Central memory CD8-positive, alpha-beta T cell (primary cell): ENCODE results near the gene POLE.

Source experiments
- ATAC-seq: fragments of 150-1000 bp; cut with Tn5 transposase; replicated peaks from 2 replicates; pipeline ENCODE4 v1.10.0; 2022; ENCODE audit warnings: mild to moderate bottlenecking, moderate FRiP score, moderate number of reproducible peaks; ENCODE audit not compliant: poor library complexity, severe bottlenecking; ENCODE audit errors: extremely low read depth
- DNase-seq, 2 donors: peaks; one replicate each; pipeline ENCODE4 v3.0.0; 2021; ENCODE audit warnings: low spot score in 2 of 2
- H3K27ac Mint-ChIP-seq: one replicate; pipeline ENCODE4 v1.8.0; 2022; ENCODE audit warnings: low read depth, mild to moderate bottlenecking, moderate library complexity, mixed read lengths
- H3K27me3 Mint-ChIP-seq: one replicate; pipeline ENCODE4 v1.8.0; 2022; ENCODE audit warnings: mixed read lengths
- H3K36me3 Mint-ChIP-seq: one replicate; pipeline ENCODE4 v1.8.0; 2022; ENCODE audit warnings: mild to moderate bottlenecking, moderate library complexity, mixed read lengths; ENCODE audit not compliant: insufficient read depth
- H3K4me1 Mint-ChIP-seq: one replicate; pipeline ENCODE4 v1.8.0; 2022; ENCODE audit warnings: mixed read lengths
- H3K4me3 Mint-ChIP-seq: one replicate; pipeline ENCODE4 v1.8.0; 2022; ENCODE audit warnings: mild to moderate bottlenecking, moderate library complexity, mixed read lengths
- H3K9me3 Mint-ChIP-seq: one replicate; pipeline ENCODE4 v1.8.0; 2022; ENCODE audit warnings: mixed read lengths

The POLE gene

DNA sequence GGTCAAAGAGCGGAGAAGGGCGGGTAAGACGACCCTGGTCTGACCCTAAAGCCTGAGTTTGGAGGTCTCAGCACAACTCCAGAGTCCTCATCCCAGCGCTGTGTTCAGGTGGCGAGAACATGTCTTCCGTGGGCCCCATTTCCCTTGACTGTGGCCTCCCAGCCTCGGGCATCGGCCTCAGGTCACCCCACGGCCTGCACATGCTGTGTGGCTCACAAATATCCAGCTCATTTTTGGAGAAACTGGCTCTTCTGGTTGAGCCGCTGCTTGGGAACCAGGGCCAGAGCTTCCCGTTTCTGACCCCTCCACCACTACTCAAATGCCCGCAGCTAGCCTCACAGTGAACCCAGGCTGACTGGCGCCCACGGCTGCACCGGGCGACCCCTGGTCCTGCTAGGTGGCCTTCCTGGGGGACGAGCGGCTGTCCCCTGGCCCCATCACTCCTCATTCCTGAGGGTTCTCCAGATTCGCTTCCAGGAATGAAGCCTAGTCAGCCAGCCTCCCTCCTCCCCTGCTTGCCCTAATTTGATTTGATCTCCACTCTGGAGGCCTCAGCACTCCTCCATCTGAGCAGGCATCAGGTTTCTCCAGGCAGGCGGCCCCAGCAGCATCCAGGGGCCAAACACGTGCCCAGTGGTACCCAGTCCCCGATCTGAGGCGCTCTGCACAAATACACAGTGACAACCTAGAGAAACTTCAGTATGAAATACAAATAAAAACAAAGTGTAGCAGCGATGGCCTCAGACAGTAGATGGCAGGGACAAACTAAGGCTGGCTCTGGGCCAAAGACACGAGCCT, 63.9 kb downstream of the POLE start:
- H3K36me3 Mint-ChIP-seq: peaks cover 10% of the 10 kb centered on the region
- peaks cover 2% of the 10 kb centered on the region for H3K27me3 Mint-ChIP-seq
- no peak overlapping the region for H3K4me3 Mint-ChIP-seq
- peak overlapping the region; percentile 76 for H3K27ac Mint-ChIP-seq
- DNase-seq: no peak
- no peaks in the 10 kb centered on the region for H3K9me3 Mint-ChIP-seq
- ATAC-seq: no peak
- peaks cover 3% of the 10 kb centered on the region for H3K4me1 Mint-ChIP-seq

DNA sequence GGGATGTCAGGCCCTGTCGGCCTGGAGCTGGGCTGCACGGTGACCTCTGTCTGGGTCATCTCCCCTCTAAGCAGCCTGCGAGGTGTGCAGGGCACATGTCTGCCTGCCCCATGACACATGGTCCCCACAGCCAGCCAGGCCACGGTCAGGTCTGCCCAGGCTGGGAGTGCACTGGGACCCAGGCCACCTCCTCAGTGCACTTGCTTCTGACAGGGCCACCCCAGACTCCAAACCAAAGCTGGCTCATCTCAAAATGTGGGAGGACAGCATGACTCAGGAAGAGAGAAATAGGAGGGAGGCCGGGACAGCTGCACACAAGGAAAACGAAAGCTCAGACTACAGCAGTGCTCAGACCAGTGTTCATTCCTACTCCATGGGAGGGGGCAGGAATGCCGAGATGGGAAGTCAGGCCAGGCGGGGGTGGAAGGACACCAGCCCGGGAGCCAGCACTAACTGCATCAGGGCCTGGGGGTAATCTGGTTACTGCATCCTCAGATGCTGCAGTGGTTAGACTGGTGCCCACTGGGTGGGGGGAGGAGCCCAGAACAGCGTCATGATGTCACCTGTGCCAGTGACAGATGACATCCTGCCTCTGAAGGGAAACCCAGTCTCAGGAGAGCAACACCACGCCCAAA, 64.6 kb downstream of the POLE start:
- no peak for ATAC-seq
- no peak overlapping the region for H3K4me3 Mint-ChIP-seq
- no peak for DNase-seq
- no peaks in the 10 kb centered on the region for H3K9me3 Mint-ChIP-seq
- H3K36me3 Mint-ChIP-seq: peaks cover 10% of the 10 kb centered on the region
- peak overlapping the region; percentile 76 for H3K27ac Mint-ChIP-seq
- H3K27me3 Mint-ChIP-seq: peaks cover 9% of the 10 kb centered on the region
- peaks cover 8% of the 10 kb centered on the region for H3K4me1 Mint-ChIP-seq

DNA sequence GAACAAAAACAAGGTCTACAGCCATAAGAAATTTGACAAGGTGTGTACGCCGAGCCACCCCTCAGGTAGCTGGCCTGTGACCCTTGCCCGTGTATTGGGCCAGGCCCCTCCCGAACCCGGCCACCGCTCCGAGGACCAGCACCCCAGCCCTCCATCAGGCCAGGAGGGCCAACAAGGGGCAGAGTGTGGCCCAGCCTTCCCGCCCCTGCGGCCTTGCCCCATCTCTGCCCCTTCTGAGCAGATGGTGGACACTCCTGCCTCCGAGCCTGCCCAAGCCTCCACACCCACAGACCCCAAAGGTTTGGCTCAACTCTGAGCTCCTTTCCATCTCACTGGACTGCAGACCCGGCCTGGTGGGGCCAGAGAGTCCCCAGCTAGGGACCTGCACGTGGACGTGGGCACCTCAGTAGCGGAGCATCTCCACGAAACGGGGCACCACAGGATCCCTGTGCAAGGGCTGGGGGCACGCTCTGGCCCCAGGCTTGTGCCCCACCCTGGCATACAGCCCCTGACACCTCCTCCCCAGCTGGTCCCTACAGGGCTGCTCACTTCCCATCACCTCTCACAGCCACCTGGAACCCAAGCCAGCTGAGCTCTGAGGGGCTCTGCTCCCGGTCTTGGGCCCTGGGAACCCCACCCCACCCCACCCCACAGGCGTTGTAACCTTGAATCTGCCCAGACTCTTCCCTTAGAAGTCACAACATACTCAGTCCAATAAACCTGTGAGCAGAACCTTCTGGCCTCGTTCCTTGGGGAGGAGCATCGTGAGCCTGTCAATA, 65.3 kb downstream of the POLE start:
- Mint-ChIP-seq H3K36me3 (peaks cover 10% of the 10 kb centered on the region), H3K27me3 (peaks cover 16% of the 10 kb centered on the region), H3K4me3 (no peak overlapping the region), H3K4me1 (peaks cover 10% of the 10 kb centered on the region), H3K9me3 (no peaks in the 10 kb centered on the region), H3K27ac (peak overlapping the region; percentile 76)
- DNase-seq (no peak), ATAC-seq (no peak)

DNA sequence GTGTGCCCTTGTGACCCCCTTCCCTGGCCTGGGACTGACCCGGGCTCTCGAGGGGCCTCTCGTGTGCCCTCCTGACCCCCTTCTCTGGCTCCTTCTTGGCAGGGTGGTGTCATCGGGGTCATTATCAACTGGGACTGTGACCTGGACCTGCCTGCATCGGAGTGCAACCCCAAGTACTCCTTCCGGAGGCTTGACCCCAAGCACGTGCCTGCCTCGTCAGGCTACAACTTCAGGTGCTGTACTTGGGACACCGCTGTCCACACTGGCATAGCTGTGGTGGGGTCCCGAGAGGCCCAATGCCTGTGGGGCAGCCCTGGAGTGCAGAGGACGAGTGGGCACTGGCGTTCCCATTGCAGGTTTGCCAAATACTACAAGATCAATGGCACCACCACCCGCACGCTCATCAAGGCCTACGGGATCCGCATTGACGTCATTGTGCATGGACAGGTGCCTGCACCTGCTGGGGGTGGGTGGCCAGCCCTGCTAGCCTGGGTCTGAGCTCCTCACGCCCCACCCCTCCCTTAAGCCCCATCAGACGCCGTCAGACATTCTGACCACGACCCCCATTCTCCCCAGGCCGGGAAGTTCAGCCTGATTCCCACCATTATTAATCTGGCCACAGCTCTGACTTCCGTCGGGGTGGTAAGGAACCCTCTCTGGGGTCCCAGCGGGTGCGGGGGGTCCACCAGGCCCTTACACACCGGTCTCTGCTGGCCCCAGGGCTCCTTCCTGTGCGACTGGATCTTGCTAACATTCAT, 66.1 kb downstream of the POLE start:
- DNase-seq (no peak), ATAC-seq (no peak)
- Mint-ChIP-seq H3K27ac (no peak overlapping the region), H3K4me3 (no peak overlapping the region), H3K27me3 (peaks cover 23% of the 10 kb centered on the region), H3K36me3 (peaks cover 10% of the 10 kb centered on the region), H3K9me3 (no peaks in the 10 kb centered on the region), H3K4me1 (peaks cover 10% of the 10 kb centered on the region)

DNA sequence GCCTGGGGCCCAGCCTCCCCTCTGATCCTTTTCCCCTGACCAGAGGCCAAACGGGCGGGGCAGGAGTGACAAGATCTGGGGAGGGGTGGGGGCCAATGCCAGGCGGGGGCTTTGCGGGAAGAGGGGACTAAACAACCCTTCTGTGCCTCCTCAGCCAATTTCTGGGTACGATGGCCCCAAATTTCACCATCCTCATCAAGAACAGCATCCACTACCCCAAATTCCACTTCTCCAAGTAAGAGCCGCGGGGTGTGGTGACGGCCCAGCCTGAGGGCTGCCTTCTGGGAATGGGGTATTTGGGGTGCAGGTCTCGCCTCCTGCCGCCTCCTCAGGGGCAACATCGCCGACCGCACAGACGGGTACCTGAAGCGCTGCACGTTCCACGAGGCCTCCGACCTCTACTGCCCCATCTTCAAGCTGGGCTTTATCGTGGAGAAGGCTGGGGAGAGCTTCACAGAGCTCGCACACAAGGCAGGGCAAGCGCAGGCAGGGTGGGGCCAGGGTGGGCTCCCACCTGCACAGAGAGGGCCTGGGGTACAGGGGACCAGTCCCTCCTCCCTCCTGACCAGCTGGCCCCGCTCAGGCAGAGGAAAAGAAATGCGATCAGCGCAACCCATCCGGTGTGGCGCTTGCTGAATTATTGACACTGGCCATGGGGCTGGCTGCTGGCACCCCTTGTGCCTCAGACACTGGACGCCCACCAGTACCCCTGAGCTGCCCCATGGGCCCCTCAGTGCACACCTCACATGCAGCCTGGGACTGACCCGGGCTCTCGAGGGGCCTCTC, 66.8 kb downstream of the POLE start:
- no peak for DNase-seq
- H3K27ac Mint-ChIP-seq: no peak overlapping the region

DNA sequence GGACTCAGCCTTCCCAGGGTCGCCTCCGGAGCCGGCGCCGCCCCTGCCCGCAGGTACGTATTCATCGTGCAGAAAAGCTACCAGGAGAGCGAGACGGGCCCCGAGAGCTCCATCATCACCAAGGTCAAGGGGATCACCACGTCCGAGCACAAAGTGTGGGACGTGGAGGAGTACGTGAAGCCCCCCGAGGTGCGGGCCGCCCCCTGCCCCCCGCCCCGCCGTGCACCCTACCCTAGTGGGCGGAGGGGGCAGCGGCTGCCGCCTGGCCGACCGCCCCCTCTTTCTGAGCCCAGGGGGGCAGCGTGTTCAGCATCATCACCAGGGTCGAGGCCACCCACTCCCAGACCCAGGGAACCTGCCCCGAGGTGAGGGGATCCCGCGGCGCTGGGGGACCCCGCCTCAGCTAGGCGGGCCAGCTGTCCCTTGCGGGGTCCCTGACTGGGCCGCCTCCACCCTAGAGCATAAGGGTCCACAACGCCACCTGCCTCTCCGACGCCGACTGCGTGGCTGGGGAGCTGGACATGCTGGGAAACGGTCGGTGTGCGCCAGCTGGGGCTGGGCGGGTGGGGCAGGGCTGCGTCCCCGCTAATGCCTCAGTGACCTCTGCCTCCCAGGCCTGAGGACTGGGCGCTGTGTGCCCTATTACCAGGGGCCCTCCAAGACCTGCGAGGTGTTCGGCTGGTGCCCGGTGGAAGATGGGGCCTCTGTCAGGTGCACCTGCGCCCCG, 67.6 kb downstream of the POLE start:
- Mint-ChIP-seq H3K9me3 (no peaks in the 10 kb centered on the region), H3K36me3 (peaks cover 3% of the 10 kb centered on the region), H3K4me1 (peaks cover 20% of the 10 kb centered on the region), H3K4me3 (no peak overlapping the region), H3K27me3 (peaks cover 37% of the 10 kb centered on the region), H3K27ac (no peak overlapping the region)
- ATAC-seq: no peak
- no peak for DNase-seq

More for the DNA sequence above, 66.8 kb downstream of the POLE start:
- Mint-ChIP-seq H3K36me3 (peaks cover 6% of the 10 kb centered on the region), H3K9me3 (no peaks in the 10 kb centered on the region), H3K4me1 (peaks cover 15% of the 10 kb centered on the region), H3K27me3 (peaks cover 30% of the 10 kb centered on the region), H3K4me3 (no peak overlapping the region)
- no peak for ATAC-seq

DNA sequence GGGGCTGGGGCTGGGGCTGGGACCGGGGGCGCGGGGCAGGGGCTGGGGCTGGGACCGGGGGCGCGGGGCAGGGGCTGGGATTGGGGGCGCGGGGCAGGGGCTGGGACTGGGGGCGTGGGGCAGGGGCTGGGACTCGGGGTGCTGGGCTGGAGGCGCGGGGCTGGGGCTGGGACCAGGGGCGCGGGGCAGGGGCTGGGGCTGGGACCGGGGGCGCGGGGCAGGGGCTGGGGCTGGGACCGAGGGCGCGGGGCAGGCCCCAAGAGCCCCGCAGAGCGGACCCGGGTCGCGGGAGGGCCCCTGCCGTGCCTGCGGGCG, 68.1 kb downstream of the POLE start:
- peaks cover 3% of the 10 kb centered on the region for H3K36me3 Mint-ChIP-seq
- no peaks in the 10 kb centered on the region for H3K9me3 Mint-ChIP-seq
- no peak overlapping the region for H3K27ac Mint-ChIP-seq
- DNase-seq (no peak), ATAC-seq (no peak)
- H3K4me1 Mint-ChIP-seq: peaks cover 20% of the 10 kb centered on the region
- peaks cover 37% of the 10 kb centered on the region for H3K27me3 Mint-ChIP-seq
- H3K4me3 Mint-ChIP-seq: no peak overlapping the region

DNA sequence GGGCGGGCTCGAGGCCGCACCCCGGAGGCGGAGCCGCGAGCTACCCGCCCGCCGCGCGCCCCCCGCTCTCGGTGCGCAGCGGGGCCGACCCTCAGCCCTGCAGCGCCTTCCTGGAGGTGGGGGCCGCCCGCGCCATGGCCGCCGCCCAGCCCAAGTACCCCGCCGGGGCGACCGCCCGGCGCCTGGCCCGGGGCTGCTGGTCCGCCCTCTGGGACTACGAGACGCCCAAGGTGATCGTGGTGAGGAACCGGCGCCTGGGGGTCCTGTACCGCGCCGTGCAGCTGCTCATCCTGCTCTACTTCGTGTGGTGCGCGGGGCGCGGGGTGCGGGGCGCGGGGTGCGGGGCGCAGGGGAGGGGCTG, 68.5 kb downstream of the POLE start, which contains the start of gene P2RX2:
TSS of gene P2RX2 (plus strand) at position 94 of the 361 bp plus-strand sequence. CDS start at position 135, 41 bp downstream.
- Mint-ChIP-seq H3K36me3 (peaks cover 3% of the 10 kb centered on the region), H3K4me3 (no peak within 1 kb of the TSS), H3K27me3 (peaks cover 37% of the 10 kb centered on the region), H3K4me1 (peaks cover 20% of the 10 kb centered on the region), H3K9me3 (no peaks in the 10 kb centered on the region), H3K27ac (no peak within 1 kb of the TSS)
- DNase-seq: no peak
- no peak for ATAC-seq

DNA sequence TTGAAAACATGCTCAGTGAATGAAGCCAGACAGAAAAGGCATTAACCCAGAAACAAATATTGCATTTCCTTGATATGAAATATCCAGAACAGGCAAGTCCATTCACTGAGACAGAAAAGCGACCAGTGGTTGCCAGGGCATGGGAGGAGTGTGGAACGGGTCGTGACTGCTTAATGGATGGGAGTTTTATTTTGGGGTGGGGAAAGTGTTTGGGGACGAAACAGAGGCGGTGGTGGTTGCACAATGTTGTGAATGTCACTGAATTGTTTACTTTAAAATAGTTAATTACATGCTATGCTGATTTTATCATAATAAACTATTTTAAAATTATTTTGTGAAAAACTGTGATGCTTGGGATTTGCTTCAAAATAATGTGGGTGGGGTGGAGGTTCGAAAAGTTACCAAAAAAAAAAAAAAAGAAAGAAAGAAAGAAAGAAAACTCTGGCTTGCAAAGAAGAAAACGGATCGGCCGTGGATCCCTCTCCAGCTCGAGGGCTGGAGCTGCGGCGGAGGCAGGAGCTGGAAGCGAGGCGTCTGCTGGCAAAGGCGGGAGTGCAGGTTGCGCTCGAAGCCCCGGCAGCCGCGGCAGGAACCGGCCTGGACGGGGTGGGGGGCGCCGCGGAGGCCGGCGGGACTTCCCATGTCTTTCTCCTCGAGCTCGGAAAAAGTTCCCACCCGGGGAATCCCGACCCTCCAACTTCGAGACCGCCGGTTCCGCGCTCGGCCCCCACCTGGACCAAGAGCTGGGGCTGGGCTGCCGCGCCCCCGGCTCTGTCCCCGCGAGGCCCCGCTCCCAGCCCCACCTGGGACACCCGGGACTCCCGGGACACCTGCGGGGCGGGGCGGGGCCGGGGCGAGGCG, 69.1 kb downstream of the POLE start:
- ATAC-seq: no peak
- H3K9me3 Mint-ChIP-seq: no peaks in the 10 kb centered on the region
- H3K27ac Mint-ChIP-seq: no peak overlapping the region
- H3K27me3 Mint-ChIP-seq: peaks cover 37% of the 10 kb centered on the region
- H3K36me3 Mint-ChIP-seq: peaks cover 3% of the 10 kb centered on the region
- peaks cover 20% of the 10 kb centered on the region for H3K4me1 Mint-ChIP-seq
- H3K4me3 Mint-ChIP-seq: no peak overlapping the region
- DNase-seq: no peak

DNA sequence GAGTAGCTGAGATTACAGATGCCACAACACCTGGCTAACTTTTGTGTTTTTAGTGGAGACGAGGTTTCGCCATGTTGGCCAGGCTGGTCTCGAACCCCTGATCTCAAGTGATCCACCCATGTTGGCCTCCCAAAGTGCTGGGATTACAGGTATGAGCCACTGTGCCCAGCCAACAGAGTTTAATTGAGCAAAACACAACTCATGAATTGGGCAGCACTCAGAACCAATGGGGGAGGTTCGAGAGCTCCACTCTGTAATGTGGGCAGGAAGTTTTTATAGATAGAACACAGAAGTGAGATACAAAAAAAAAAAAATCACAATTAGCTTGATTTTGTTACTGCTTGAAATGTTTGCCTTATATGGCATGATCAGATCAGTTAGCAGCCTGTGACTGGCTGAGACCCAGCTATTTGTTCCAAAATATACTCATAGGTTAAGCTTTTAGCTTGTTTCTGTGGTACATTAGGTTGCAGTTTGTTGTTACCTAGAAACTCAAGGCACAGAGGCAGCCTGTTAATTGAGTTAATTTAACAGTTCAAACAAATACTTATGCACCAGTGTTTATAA, 69.9 kb downstream of the POLE start:
- Mint-ChIP-seq H3K4me3 (no peak overlapping the region), H3K27me3 (peaks cover 37% of the 10 kb centered on the region), H3K9me3 (no peaks in the 10 kb centered on the region), H3K36me3 (no peaks in the 10 kb centered on the region), H3K4me1 (peaks cover 18% of the 10 kb centered on the region), H3K27ac (no peak overlapping the region)
- ATAC-seq (no peak), DNase-seq (no peak)
